Prostate gland (tissue), 2 donors: ENCODE data around the gene CDKN2A. TPM values are rescaled to one million over a fixed set of nuclear protein-coding genes. Genes with fewer than 3 reads are reported as not detected.

Source experiments
- DNase-seq: peaks from one replicate; pipeline ENCODE4 v3.0.0-alpha.2; 2019; ENCODE audit warnings: low spot score
- H3K27ac ChIP-seq, 2 donors: fragments of 200-600 bp; sonication (generic); 2 replicates each; pipeline ENCODE4 v1.5.1; 2017 to 2019
- H3K27me3 ChIP-seq: fragments of 200-600 bp; sonication (generic); replicated peaks from 2 replicates; pipeline ENCODE4 v1.5.1; 2019; ENCODE audit not compliant: insufficient read depth
- H3K36me3 ChIP-seq, 2 donors: fragments of 200-600 bp; sonication (generic); 1 replicate in 1 of 2; 2 replicates in 1 of 2; pipeline versions ENCODE4 v1.5.1 to v1.8.1; 2017 to 2019
- H3K4me1 ChIP-seq: fragments of 200-600 bp; sonication (generic); replicated peaks from 2 replicates; pipeline ENCODE4 v1.5.1; 2019
- H3K4me3 ChIP-seq, 2 donors: fragments of 200-600 bp; sonication (generic); 2 replicates each; pipeline ENCODE4 v1.5.1; 2017 to 2019
- H3K9me3 ChIP-seq: fragments of 200-600 bp; sonication (generic); 2 replicates; pipeline ENCODE4 v1.5.1; 2017
- POLR2A ChIP-seq: fragments of 450-650 bp; IDR thresholded peaks from one replicate; pipeline ENCODE4 v1.6.1; 2016; ENCODE audit warnings: antibody characterized with exemption, mild to moderate bottlenecking
- POLR2AphosphoS5 ChIP-seq: sonication (generic); formaldehyde crosslinking; IDR thresholded peaks from one replicate; pipeline ENCODE4 v1.6.1; 2017; ENCODE audit warnings: antibody characterized with exemption
- WGBS: methylation state at CpG from one replicate; pipeline ENCODE4 v1.1.5; 2018; 5-methylcytosine and 5-hydroxymethylcytosine counted together
- intact Hi-C: fragments of 100-400 bp; cut with DNase I; formaldehyde crosslinking; loops from one replicate; pipeline ENCODE4 v1.14.2; 2022
- total RNA-seq, 2 donors: library from RNA; depleted of rRNA; stranded (reverse); fragments of >200 nt; gene quantifications; one replicate each; pipeline ENCODE4 v1.1.0, GENCODE V29; 2016
- TF ChIP-seq, protein P1 (sequence below), 4 experiments: fragments of 200-600 bp in 2 of 4; fragments of 450-650 bp in 2 of 4; sonication (generic) in 2 of 4; IDR thresholded peaks; 1 replicate in 3 of 4; 2 replicates in 1 of 4; pipeline ENCODE4 v1.5.1; 2016 to 2019; ENCODE audit warnings: antibody characterized with exemption in 4 of 4, mild to moderate bottlenecking in 2 of 4, moderate library complexity in 2 of 4

CDKN2A gene
- total RNA-seq, 2 donors from 2014 or later = 0.55 to 4.5 TPM

DNA sequence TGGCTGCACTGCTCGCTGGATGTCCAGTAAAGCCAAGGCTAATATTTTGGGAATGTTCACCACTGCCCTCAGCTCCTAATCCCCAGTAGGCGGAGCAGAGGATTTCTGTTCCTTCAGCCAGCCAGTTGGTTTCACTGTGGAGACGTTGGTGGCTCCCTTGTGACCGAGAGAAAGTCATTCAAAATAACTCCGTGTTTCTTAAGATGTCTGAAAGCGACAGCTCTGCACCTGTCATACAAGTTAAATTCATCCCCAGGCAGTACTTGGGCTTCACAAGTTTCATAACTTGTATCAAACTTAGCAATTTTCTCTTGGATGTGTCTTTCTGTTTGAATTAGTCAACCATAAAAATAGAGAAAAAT is 15.3 kb upstream of the CDKN2A start:
- intact Hi-C loops = loop anchor here (5.0 to 10.0 kb wide), 2 partner anchors 197 to 675 kb away; partner anchors contain the start of gene KLHL9
- Histone ChIP-seq H3K27ac (peak overlapping the region; percentile 89 to 92), H3K9me3 (no peaks in the 10 kb centered on the region), H3K4me3 (peak overlapping the region; percentile 49 to 66), H3K4me1 (no peaks in the 10 kb centered on the region), H3K36me3 (no peaks in the 10 kb centered on the region), H3K27me3 (peaks cover 8% of the 10 kb centered on the region)
- no peak for DNase-seq
- TF ChIP-seq, protein P1, sequence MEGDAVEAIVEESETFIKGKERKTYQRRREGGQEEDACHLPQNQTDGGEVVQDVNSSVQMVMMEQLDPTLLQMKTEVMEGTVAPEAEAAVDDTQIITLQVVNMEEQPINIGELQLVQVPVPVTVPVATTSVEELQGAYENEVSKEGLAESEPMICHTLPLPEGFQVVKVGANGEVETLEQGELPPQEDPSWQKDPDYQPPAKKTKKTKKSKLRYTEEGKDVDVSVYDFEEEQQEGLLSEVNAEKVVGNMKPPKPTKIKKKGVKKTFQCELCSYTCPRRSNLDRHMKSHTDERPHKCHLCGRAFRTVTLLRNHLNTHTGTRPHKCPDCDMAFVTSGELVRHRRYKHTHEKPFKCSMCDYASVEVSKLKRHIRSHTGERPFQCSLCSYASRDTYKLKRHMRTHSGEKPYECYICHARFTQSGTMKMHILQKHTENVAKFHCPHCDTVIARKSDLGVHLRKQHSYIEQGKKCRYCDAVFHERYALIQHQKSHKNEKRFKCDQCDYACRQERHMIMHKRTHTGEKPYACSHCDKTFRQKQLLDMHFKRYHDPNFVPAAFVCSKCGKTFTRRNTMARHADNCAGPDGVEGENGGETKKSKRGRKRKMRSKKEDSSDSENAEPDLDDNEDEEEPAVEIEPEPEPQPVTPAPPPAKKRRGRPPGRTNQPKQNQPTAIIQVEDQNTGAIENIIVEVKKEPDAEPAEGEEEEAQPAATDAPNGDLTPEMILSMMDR (IDR thresholded peaks at IDR 0.05) = peak in 2 of 4 experiments; percentile 24 to 36
- no peak for TF ChIP-seq POLR2AphosphoS5
- WGBS = 5% methylated on average over 6 of the region's 6 CpGs

DNA sequence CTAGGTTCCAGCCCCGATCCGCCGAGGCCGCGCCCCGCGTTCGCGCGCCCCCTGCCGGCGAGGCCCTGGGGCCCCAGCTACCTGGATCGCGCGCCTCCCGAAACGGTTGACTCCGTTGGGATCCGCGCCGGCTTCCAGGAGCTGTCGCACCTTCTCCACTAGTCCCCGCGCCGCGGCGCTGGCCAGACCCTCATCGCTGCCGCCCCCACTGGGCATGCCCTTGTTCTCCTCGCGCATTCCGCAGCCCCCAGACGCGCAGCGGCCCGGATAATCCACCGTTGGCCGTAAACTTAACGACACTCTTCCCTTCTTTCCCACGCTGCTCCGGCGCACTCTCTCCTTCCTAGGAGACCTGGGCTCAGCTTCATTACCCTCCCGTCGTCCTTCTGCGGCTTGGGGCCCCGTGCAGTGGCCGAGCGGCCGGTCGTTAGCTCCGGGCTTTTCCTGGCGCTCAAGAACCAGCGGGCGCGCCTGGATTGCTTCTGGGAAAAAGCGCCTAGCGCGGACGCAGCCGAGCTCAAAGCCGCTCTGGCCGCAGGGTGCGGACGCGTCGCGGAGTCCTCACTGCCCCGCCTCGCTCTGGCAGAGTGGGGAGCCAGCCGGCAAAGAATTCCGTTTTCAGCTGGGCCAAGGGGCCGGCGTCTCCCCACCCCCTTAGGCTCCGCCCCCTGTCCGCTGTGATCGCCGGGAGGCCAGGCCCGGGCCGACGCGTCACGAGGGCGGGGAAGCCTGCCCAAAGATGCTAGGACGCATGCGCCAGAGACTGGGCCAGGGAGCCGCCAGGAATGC is 14.7 kb upstream of the CDKN2A start, which contains the start of gene CDKN2B:
Gene CDKN2B (minus strand): TSS at position 589 of the 789 bp plus-strand sequence. CDS start 352 bp downstream, at position 237.
- H3K36me3 ChIP-seq = no peaks in the 10 kb centered on the region
- peak; percentile 94 for DNase-seq
- under 1% methylated on average over 68 of the region's 86 CpGs for WGBS
- H3K27ac ChIP-seq = peak within 1 kb of the TSS; percentile 89 to 92
- H3K9me3 ChIP-seq = no peaks in the 10 kb centered on the region
- peaks cover 8% of the 10 kb centered on the region for H3K27me3 ChIP-seq
- TF ChIP-seq POLR2AphosphoS5 (peak; percentile 98), POLR2A (peak; percentile 61)
- TF ChIP-seq, protein P1 (IDR thresholded peaks at IDR 0.05) = peak; percentile 73 to 91 (median 86)
- intact Hi-C loops = loop anchor here (5.0 to 10.0 kb wide), 2 partner anchors 197 to 674 kb away; partner anchors contain the start of gene KLHL9
- H3K4me3 ChIP-seq = peak within 1 kb of the TSS; percentile 49 to 66
- H3K4me1 ChIP-seq = no peaks in the 10 kb centered on the region

- Histone ChIP-seq H3K36me3 (no peaks in the 10 kb centered on the region), H3K27me3 (peaks cover 8% of the 10 kb centered on the region), H3K9me3 (no peaks in the 10 kb centered on the region), H3K4me3 (peak overlapping the region; percentile 49 to 66), H3K27ac (peak overlapping the region; percentile 89 to 92), H3K4me1 (no peaks in the 10 kb centered on the region)
- TF ChIP-seq POLR2A (no peak), POLR2AphosphoS5 (no peak)
- TF ChIP-seq, protein P1 (IDR thresholded peaks at IDR 0.05) = no peak
- 5% methylated on average over 8 of the region's 8 CpGs for WGBS
- no peak for DNase-seq
- intact Hi-C loops = loop anchor here (5.0 to 10.0 kb wide), 2 partner anchors 196 to 674 kb away; partner anchors contain the start of gene KLHL9
Measured at GRCh38 chr9:22008384-22008716, 14.2 kb upstream of the CDKN2A start.

- WGBS = 29% methylated on average over 38 of the region's 44 CpGs
- no peak for DNase-seq
- no peak overlapping the region for H3K27ac ChIP-seq
- H3K27me3 ChIP-seq = peaks cover 8% of the 10 kb centered on the region
- H3K36me3 ChIP-seq = no peaks in the 10 kb centered on the region
- H3K4me1 ChIP-seq = no peaks in the 10 kb centered on the region
- H3K4me3 ChIP-seq = no peak overlapping the region
- intact Hi-C loops = loop anchor here (5.0 to 10.0 kb wide), 2 partner anchors 194 to 671 kb away; partner anchors contain the start of gene KLHL9
- TF ChIP-seq, protein P1 (IDR thresholded peaks at IDR 0.05) = no peak
- TF ChIP-seq POLR2AphosphoS5 (no peak), POLR2A (no peak)
- no peaks in the 10 kb centered on the region for H3K9me3 ChIP-seq
Measured at GRCh38 chr9:22005702-22006606, 11.8 kb upstream of the CDKN2A start.
